GM18858 (cell line): ENCODE data around the gene TPMT.
A peak's percentile ranks its signal among the peaks of the same experiment; 100 is the strongest.
"Not testable (repeated sequence)": the region's sequence is repeated elsewhere in the genome, so short reads cannot be mapped to it uniquely, and the experiment has no call there.

ENCODE experiments used
- ATAC-seq: cut with Tn5 transposase; IDR thresholded peaks from one replicate; pipeline ENCODE4 v1.9.1; 2021; ENCODE audit not compliant: unreplicated experiment

TPMT gene

DNA sequence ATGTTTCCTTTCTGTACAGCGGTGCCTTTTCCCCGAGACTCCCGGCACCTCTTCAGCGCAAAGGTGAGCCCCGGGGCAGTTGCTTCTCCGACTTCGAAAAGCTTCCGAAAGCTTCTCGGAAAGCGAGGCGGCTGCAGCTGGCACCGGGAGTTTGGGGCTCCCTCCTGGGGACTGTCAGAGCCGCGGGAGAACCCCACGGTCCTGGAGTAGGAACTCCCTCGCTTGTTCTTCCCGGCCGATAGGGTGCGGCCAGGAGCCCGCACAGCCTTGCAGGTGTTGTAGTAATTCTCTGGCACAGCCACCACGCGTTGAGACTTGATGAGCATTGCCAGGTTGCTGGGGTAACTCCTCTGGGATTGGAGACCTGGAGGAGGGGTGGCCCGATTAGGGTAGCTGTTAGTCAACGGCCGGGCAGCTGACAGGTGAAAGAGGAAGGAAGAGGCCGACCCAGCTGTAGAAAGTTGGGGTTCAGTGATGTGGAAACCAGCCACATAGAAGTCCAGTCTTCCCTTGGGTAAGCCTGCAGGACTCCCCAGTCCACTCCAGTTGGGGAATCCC lies 1.1 kb upstream of the TPMT start:
- peak; percentile 34 for ATAC-seq

DNA sequence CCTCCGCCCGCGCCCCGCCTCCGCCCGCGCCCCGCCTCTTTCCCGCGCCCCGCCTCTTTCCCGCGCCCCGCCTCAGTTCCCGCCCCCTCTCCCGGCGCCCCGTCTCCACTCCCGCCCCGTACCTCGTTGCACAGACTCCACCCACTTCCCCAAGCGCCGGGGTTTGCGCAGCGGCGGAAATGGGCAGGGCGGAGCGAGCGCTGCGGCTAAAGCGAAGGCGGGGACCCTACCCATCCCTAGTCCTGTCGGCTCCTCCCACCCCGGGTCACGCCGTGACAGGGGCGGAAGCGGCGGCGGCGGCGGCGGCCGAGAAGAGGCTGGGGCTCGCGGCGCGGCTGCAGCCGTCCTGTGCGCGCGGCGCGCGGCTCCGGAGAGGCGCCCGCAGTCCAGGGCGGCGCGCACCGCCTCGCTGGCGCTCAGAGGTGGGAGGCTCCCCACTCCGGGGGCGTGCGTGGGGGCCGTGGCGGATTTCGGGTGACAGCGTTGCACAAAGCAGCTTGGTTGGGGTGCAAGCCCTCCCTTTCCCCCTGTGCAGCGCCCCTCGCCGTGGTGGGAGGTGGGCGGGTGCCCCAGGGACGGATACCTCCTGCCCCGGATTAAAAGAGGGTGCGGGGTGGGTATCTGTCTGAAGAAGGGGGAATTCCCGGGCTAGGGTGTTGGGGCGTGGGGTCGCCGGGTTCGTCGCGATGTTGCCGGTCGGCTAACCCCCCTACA lies 430 bp upstream of the TPMT start, which contains the start of gene KDM1B:
Gene KDM1B (plus strand): TSS at position 273 of the 714 bp plus-strand sequence. CDS start 4,474 bp downstream, outside the sequence.
- peak; percentile 74 for ATAC-seq

DNA sequence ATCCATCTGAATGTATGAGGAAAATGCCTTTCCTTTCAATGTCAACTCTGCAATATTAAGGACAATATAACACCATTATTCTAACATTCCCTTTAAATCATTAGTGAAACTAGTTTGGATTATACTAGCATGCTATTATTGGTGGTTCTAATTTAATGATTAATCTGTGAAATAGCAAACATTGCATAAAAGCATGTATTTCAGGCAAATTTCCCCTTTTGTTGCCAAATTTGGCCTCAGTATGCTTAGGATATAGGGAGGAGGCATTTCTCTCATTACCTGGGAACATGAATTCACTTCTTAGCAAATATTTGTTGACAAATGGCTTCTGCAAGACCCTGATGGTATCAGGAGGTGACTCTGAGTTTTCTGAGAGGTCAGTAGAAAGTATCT lies 1.6 kb downstream of the TPMT start:
- no peak for ATAC-seq

DNA sequence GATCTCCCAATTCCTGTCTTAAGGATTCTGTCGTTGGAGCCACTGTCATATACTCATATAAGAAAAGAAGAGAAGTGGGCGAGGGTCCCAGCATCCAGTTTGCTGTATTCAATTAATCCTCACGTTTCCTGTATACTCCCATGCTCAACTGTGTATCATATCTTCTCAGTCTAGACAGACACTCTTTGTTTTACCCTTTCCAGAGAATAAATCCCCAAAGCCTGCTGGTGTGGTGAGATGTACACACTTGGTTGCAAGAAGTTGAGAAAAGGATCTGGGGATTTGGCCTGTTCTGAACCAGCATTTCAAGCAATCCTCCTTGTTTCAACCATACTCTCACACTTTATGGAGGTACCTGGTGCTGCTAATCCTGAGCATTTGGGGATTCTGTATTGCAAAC lies 3.1 kb downstream of the TPMT start:
- ATAC-seq, result no peak

DNA sequence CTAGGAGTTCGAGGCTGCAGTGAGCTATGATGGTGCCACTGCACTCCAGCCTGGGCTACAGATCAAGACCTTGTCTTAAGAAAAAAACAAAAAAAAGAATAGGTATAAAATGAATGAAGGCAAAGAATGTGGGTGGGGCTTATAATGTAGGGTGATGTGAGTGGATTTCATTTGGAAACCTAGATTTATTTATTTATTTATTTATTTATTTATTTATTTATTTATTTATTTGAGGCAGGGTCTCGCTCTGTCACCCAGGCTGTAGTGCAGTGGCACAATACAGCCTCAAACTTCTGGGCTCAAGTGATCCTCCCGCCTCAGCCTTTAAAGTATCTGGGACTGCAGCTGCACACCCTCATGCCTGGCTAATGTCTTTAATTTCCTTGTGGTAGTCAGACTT lies 3.5 kb downstream of the TPMT start:
- ATAC-seq, result not testable (repeated sequence)

DNA sequence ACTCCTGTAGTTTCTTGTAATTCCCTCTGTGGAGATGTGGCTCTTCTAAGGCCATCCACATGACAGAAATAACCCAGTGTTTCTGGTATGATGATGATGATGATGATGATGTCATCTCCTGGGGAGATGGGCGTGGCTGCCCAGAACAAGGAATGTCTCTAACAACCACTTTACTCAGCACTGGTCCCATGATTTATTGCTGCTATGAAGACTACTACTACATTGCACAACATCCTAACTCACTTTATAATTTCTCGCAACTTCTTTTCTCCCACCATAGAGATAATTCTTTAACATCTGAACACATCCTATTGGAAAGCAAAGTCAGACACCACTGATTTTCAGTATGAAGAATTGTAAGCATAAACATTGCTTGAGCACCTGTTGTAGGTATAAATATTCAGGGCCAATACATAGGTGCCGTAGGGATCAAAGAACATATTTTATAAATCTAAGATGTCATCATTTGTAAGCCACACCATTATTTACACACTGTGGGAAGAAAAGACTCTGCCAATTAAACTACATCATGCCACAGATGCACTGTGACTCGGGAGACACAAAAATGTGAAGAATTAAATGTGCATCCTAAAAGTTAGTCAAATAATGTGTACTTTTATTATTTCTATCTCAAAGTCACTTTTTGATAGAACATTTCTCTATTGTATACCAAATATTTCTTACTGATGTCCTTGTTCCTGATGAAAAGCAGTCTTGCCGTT lies 6.4 kb downstream of the TPMT start:
- ATAC-seq, result no peak

DNA sequence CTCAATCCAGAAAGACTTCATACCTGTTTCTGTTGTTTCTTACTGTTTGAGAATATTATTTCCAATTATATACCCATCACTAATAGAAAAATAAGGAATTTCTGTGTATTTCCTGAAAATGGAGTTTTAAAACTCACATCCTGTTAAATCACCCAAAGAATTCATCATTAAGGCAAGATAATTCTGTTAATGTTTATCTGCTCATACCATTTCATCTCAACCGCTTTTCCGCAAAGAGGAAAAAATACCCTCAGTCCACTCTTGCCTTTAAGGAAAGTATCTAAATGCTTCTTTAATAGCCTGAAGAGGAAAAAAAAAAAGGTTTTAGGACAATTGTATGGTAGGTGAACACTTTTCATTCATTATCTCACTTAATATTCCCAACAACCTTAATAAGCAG lies 7.3 kb downstream of the TPMT start:
- no peak for ATAC-seq

DNA sequence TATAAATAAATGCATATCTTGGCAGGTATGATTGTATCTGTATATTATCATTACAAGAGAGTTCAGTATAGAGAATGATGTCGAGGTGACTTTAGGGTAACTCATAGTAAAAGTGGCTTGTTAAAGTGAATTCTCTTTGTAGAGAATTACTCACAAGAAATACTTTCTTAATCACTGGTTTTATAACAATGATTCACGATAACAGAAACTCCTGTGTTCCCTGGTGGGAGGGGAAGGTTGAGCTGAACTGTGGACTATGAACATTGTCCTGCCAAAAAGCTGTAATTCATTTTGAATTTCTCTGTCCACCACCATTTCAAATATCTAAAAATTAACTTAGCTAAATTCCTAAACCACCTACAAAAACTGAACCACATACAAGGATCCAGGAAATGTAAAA lies 7.7 kb downstream of the TPMT start:
- ATAC-seq, result no peak

DNA sequence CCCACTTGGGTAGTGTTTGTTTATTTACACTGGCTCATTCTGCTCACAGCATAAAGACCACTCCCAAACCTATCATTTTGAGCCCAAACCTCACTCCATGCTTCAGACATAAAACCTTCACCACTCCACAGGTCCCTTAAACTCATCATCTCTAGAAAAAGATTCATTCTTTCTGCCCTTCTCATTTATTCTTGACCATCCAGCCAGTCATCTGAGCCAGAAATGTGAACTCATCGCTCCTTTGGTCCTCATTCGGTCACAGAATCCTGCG lies 12.4 kb downstream of the TPMT start:
- ATAC-seq, result no peak

DNA sequence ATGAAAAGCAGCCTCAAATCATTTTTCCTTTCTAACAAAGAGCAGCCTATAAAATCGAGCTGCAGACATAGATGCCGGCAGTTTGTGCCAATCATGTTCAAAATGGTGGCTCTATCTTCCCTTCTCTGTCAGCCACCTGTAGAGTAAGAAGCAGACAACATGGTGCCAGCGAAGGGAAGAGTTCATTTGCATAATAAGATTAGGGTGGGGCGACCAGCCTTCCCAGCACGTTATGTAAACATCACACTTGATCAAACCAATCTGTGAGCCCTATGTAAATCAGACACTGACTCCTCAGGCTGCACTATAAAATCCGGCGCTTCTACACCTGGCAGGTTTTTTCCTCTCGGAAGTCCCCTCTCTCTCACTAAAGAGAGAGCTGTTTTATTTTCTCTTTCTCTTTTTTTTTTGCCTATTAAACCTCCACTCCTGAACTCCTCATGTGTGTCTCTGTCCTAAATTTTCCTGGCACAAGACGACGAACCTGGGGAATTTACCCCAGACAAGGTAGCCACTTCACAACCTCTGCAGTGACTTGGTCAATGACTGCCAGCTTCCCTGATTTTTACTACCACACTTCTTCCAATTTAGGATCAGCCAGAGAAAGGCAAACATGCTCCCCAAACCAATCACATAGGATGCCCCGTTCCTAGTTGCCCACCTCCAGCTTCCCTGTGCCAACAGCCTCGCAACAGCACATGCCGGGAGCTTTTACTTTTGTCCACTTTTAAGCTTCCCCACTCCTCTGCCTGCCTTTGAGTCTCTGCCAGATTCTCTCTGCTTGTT lies 12.9 kb downstream of the TPMT start:
- ATAC-seq, result no peak

DNA sequence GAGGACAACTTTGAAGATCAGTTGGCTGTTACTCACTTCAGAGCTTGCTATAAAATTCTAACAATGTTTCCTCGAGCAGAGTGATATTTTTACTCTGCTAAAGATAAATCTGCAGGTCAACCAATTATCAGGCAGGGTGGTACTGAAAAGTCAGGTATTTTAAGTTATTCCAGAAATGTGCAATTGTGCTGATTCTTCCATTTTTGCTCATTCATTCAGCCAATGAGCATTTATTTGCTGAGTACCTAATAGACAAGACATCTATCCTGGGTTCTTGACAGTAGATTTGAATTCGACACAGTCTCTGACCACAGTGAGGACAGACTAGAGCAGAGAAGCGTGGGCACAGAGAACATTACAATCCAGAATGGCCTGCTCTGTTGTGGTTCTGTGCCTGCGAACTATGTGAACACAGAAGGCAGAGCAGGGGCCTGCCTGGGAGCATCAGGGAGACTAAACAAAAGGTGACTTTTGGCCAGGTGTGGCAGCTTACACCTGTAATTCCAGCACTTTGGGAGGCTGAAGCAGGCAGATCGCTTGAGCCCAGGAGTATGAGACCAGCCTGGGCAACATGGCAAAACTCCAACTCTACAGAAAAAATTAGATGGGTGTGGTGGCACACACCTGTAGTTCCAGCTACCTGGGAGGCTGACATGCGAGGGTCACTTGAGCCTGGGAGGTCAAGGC lies 14.8 kb downstream of the TPMT start:
- ATAC-seq, result no peak

DNA sequence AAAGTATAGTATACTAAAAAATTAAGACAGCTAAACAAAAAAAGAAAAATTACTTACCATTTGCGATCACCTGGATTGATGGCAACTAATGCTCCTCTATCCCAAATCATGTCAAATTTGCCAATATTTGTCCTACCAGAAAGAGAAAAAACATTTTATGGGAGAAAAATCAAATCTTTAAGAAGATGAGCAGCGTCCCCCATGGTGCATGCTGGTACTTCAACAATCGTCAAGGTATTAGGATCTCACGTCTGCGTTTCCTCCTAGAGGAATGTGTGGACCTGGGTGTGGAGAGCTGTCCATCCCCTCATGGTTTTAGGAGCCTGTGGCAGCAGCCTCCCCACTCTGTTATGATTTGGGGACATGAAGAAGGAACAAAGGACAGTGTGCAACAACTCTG lies 16.0 kb downstream of the TPMT start:
- ATAC-seq, result no peak

DNA sequence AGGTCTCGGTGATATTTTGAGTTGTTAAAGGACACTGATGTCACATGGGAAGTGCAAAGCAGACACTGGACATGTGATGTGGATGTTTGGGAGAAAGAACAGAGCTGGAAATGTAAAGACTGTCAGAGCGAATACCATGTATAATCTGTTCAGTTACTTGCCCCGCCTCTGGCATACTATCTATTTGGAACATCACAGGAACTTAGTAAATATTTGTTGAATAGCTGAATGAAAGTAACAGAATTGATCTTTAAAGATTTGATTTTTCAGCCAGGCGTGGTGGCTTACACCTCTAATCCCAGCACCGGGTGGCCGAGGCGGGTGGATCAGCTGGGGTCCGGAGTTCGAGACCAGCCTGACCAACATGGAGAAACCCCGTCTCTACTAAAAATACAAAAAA lies 18.6 kb downstream of the TPMT start:
- no peak for ATAC-seq

DNA sequence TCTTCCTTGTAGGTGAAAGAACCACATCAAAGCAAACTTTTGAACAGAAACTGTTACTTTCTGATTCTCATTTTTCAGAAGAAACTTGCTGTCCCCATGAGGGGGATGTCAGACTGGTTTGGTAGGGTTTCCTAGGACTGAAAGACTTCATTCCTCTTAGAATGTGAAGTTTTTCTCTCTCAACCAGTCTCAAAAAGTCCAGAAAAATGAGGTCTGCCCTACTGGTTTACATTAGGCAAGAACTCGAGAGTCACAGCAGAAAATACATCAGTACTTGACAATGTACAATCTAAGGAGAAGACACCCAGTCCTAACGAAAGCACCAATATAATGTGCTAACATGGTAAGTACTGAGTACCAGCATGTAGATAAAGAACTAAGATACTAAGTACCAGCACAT lies 19.7 kb downstream of the TPMT start:
- no peak for ATAC-seq

DNA sequence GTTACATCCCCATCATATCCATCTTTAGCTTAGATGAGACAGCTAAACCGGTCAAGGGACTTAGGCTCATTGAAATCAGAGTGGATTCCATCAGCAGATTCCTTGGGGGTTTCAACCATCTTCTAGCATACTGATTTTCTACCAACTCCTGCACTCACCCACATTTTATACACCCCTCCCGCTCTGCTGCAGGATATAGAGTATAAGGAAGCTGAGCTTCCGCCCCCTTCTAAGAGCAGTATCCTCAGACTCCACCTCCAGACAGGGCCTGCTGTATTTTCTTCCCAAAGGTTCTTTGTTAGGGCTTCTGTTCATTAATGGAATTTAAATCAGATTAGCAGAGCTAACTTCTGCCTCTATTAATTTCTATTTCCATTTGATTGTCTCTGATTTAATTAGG lies 22.5 kb downstream of the TPMT start:
- no peak for ATAC-seq

DNA sequence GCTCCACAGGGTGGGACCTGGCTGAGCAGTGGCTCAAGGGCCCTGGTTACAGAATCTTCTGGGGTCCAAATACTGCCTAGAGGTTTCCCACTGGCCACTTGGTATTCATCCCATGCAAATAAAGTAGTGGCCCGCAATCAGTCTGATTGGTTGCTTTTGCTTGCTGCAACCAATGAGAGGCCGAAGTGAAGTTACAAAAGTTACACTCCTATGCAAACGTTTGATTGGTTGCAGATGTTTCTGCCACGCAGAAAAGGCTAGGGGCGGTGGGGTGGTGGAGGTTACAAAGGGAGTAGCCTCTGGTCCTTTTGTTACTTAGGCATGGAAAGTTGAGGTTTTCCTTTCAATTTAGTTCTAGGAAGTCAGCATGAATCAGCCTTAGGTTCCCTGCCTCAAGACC lies 28.8 kb downstream of the TPMT start:
- no peak for ATAC-seq

DNA sequence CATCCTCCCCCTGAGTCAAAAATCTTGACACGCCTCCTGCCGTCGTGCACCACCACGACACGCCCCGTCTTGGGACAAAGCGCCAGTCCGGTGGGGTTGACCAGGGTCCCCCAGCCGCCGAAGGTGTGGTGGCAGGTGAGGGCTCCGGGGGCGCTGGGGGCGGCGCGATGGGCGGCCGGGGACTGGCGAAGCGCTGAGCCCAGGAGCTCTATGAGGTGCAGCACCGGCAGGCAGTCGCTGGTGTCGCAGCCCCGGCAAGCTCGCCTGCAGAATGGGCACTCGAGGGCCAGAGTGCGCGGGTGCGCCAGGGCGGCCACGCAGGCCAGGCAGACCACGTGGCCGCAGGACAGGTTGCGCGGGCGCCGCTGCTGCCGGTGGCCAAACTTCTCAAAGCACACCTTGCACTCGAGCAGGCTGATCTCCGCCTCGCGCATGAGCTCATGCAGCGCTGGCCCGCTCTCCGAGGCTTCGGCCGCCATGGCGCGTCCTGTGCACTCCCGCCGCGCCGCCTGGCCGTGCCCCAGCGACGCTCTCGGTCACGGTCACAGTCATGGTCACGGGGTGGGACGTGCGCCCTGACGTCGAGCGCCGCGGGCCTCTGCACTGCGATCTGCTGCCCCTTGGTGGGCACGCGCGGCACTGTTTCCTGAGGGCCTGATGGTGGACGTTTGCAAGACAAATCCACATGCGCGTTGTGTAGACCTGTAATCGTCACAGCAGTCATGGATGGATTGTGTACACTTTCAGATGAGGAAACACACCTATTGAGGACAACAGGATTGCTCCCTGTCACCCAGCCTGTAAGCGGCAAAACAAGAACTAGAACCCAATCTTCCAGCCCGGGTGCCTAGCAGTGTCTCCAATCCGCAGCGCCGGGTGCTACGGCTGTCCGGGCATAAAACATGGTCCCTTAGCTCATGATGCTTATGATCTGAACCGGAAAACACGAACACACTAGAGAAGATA lies 32.5 kb downstream of the TPMT start, which contains the start of gene NHLRC1:
Gene NHLRC1 (minus strand): TSS at position 550 of the 966 bp plus-strand sequence. CDS start 71 bp downstream, at position 479.
- ATAC-seq, result peak; percentile 95

DNA sequence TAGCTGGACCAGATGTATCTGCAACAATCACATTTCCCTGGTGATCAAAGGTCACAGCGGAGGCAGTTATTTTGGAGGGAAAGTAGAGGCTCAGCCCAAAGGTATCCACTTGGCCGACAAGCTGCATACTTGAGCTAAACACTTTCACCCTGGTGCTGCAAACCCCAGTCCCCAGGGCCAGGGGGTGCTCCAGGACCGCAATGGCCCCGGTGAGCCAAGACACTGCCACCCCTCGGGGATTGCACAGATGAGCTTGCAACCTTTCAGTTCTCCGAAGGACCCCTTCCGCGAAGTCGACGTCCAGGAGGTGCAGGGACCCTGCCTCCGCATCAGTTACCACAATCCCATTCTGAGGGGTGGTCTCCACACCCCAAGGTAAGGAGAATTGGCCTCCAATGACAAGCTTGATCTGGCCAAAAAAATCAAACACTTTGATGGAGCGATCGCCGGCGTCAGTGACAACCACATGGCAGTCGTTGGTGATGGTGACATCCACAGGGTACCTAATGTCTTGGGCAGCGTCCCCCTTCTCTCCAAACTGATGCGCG lies 33.2 kb downstream of the TPMT start:
- ATAC-seq, result no peak

DNA sequence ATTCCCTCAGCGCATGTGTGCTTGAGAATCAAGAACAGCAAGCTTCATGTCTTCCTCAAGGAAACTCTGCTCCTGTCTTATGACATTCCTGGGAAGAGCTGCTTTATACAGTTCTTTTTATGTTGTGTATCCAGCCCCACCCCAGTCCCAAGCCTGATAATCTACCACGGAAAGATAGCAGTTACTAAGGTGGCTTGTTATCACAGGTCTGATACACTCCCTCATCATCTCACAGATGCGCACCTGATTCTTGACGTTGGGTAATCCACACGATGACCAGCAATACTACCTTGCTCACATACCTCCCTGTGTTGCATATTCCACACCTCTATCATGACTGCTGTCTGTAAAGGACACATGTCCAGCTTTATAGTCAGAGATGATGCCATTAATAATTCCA lies 35.6 kb downstream of the TPMT start:
- ATAC-seq, result no peak

DNA sequence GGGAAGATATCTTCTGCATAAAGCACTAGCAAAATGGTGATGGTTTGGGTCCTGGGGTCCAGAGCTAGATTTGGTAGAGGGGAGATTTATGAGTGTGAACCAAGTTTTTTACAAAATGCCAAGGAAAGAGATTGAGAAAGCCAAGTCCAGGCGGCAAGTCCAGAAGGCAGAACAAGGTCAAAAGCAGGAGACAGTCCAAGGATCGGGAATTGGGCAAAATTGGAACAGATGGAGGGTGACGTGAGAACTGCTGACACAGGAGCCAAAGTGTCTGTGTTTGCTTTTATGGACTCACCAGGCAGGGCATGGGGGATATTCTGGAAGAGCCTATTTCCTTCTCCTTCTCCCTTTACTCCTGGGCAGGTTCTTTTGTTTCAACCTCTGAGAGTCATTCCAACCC lies 36.5 kb downstream of the TPMT start:
- no peak for ATAC-seq
